Measurements from ENCODE around the gene SHISA8. TPM values are rescaled to one million over a fixed set of nuclear protein-coding genes. Genes with fewer than 3 reads are reported as not detected.
"Not testable (repeated sequence)": the region's sequence is repeated elsewhere in the genome, so short reads cannot be mapped to it uniquely, and the experiment has no call there.

Gene SHISA8
- not detected for polyA plus RNA-seq (2013, experiment 1 of 2; ENCODE audit: insufficient read length)
- not detected for polyA plus RNA-seq (2013, experiment 2 of 2; ENCODE audit: insufficient read length)

DNA sequence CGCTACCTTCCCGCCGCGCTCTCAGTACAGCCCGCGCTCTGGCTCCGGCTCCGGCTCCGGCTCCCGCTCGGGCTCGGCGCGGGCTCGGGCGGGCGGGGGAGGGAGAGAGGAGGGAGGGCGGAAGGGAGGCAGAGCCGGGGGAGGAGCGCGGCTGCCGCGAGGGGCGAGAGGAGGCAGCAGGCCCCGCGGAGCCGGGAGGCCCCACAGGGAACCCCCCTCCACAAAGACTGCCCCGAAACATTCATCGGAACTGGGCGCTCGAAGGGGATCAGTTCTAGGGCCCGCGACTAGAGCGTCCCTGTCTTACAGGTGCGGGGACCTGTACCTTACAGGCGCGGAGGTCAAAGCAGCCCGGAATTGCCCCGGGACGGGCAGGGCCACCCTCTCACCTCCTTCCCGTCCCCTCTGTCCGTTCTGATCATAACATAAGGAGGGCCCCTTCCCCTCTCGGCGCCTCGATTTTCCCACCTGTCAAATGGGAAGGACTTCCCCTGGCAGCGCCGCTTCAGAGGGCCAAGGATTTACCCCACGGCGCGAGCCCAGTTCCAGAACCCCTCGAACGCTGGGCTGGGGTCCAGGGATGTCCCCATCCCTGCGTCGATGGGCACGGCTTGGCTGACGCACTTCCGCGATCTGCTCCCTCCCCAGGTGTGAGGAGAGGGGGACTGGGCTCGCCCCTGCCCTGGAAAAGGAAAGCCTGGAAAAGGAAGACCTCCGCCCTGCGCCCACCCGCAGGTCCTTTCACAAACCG is at the start of gene SHISA8:
TSS of gene SHISA8 (minus strand) at position 40 of the 751 bp plus-strand sequence. CDS start 407 bp downstream, outside the sequence.
- peak; percentile 35 for DNase-seq

- DNase-seq = no peak
Observed at GRCh38 chr22:41964112-41964491, 49.2 kb upstream of the SHISA8 start.

GRCh38 chr22:41963453-41964111 is 48.7 kb upstream of the SHISA8 start:
- DNase-seq = no peak

DNA sequence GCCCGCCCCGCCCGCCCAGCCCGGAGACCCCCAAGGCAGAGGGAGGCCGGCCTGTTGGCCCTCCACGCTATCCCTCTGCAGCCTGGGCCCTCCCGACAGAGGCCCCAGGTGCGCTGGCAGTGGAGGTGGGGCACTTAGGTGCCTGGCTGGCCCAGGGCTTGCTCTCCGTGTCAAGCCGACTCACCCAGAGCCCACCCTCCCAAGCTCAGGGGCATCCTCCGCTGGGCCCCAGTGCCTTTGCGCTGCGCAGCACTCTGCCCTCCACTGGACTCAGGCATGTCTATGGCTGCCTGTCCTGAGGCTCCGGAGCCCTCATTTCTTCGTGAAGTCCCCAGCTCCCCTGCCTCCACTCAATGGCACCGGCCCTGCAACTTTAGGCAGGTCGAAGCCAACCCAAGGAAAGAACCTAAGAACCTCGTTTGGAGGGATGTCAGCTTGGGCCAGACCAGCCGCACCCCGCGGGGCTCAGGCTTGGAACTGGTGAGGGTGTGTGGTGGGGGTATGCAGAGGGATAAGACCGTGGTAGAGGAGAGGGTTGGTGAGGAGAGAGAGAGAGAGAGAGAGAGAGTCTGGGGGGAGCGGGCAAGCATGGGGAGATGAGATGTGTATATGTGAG is 43.2 kb upstream of the SHISA8 start:
- no peak for DNase-seq

DNA sequence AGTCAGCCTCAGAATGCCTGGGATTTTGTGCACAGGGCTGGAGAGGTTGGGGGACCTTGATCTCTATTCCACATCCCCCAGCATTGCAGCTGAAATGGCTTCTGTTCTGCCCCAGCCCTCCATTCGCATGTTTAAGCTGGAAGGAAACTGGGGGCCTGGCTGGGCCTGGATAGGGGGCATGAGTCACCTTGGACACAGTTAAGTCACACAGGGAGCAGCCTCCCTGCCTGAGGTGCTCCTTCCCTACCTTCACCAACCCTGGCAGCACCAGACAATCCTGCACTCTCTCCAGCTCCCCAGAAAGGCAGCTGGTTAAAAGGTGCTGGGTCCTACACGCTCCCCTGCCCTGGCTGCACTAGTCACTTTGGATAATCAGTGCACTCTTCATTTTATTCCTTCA is 37.8 kb upstream of the SHISA8 start:
- DNase-seq = no peak

- no peak for DNase-seq
Observed at GRCh38 chr22:41951898-41952474, 37.1 kb upstream of the SHISA8 start, which contains the start of gene SMIM45. Gene SMIM45, plus strand, starts transcription at chr22:41952150.

GRCh38 chr22:41949297-41949965 is 34.6 kb upstream of the SHISA8 start:
- DNase-seq = no peak

DNA sequence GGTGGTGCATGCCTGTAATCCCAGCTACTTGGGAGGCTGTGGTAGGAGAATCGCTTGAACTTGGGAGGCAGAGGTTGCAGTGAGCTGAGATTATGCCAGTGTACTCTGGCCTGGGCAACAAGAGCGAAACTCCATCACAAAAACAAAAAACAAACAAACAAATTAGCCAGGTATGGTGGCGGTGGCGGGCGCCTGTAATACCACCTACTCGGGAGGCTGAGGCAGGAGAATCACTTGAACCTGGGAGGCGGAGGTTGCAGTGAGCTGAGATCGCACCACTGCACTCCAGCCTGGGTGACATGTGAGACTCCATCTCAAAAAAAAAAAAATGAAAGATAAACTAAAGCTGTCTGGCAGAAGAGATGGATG is 34.0 kb upstream of the SHISA8 start:
- not testable (repeated sequence) for DNase-seq

GRCh38 chr22:41948142-41948541 is 33.3 kb upstream of the SHISA8 start:
- DNase-seq = no peak

GRCh38 chr22:41947424-41948080 is 32.7 kb upstream of the SHISA8 start:
- no peak for DNase-seq

DNA sequence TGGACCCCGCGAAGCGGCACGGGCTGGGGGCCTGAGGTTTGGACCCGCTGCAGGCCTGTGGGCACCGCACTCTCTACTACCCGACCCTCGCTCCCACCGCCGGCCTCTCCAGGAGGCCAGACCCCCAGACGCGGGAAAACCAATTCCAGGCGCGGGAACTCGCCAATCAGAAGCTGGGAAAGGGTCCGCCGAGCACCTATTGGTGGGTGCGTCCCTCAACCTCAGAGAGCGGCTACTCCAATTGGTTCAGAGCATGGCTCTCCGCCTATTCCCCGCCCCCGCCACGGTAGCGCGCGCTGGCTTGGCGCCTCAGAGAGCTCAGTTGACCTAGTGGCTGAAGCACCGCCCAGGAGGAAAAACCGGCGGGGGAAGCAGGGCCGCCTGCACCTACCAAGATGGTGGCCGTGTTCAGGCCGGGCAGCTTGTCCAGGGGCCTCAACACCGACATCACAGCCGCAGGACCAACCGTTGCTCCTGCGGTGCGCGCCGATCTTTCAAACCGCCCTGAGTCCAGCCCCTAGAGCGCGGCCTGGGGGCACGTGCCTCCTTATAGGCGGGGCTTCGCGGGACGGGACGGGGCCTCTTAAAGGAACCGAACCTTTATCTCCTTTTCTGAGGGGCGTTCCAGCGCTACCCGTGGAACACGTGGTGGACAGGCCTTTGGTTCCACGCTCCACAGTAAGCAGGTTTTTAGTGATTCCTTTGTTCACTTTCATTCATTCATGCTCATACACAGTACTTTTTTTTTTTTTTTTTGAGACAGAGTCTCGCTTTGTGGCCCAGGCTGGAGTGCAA is 32.0 kb upstream of the SHISA8 start, which contains the start of gene CENPM:
TSS of gene CENPM (minus strand) at position 524 of the 795 bp plus-strand sequence. CDS start at position 448, 76 bp downstream.
- peak; percentile 93 for DNase-seq

GRCh38 chr22:41943661-41944209 is 28.9 kb upstream of the SHISA8 start:
- no peak for DNase-seq

- DNase-seq = peak; percentile 83
Observed at GRCh38 chr22:41940832-41941765, 26.2 kb upstream of the SHISA8 start.

- no peak for DNase-seq
Observed at GRCh38 chr22:41939981-41940831, 25.3 kb upstream of the SHISA8 start.

DNA sequence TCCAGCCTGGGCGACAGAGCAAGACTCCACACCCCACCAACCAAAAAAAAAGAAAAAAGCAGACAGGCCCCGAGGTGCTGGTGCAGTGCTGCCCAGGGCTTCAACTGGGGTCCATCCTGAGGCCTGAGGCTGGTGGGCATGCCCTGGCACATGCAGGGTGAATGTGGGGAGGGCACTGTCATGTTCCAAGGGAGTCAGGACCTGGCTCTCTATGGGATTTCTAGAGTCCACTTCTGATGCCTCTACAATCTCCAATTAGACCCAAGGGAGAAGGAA is 22.0 kb upstream of the SHISA8 start:
- no peak for DNase-seq

- no peak for DNase-seq
Observed at GRCh38 chr22:41935509-41935908, 20.6 kb upstream of the SHISA8 start.

DNA sequence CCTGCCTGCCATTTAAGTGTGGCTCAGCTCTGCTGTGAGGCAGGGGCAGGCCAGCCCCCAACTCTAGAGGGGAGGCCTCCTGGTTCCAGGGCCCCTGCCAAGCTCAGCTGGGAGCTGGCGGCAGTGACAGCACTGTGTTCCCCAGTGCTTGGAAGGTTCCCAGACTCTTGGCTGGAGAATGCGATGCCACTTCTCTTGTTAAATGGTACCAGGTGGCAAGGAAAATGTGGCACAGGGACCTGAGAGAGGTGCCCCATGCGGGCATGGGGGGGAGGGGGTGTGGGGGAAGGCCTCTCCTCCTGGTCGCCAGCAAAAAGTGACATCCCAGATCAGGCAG is 20.1 kb upstream of the SHISA8 start:
- DNase-seq = no peak

DNA sequence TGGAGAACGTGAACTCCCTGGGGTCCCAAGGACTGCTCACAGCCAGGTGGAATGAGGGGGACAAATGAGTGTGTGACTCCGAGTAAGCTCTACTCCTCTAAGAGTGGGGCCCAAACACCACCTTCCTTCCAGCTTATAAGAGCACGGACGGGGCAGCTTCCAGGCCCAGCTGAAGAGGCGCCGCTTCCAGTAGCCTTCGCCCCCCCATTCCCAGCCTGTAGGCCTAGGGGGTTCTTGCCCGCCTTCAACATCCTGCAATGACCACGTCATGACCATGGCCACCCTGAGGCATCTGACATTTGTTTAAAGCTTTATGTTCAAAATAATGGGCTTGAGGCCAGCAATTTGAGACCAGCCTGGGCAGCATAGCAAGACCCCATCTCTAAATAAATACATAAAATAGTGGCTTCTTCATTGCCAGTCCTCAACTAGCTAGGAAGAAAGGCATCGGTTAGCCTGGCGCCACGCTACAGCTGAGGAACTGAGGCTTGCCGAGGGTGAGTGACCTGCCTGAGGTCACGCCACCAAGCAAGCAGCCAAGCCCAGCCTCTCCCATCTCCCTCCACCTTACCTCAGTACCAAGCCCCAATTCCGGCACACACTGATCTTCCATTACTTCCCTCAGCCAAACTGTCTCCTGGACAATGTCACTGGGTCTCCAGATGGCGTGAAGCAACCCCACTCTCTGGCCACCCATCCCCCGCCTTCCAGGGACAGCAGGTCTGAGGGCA is 19.6 kb upstream of the SHISA8 start:
- no peak for DNase-seq

All from fibroblast of skin of scalp (primary cell).